GM12891 (cell line): Measurements from ENCODE around the gene RGS19. TPM values are rescaled to one million over a fixed set of nuclear protein-coding genes. Genes with fewer than 3 reads are reported as not detected.
"Not testable (repeated sequence)": the region's sequence is repeated elsewhere in the genome, so short reads cannot be mapped to it uniquely, and the experiment has no call there.

Experiments
- DNase-seq: peaks from one replicate; pipeline ENCODE4 v3.0.0; 2011; ENCODE audit warnings: low spot score; ENCODE audit not compliant: insufficient read length
- FAIRE-seq: peaks from 2 replicates; lab custom pipeline; 2011; peaks lifted over from hg19 to GRCh38; lab: Jason Lieb, UNC
- PAX5 ChIP-seq: IDR thresholded peaks from 2 replicates; pipeline ENCODE4 v1.6.1; 2011; ENCODE audit warnings: low read length, moderate library complexity, mild to moderate bottlenecking; ENCODE audit not compliant: insufficient read depth, severe bottlenecking
- POLR2A ChIP-seq: IDR thresholded peaks from 2 replicates; pipeline ENCODE4 v1.6.1; 2011; ENCODE audit warnings: low read depth, low read length, control low read depth
- POLR2AphosphoS5 ChIP-seq: IDR thresholded peaks from 2 replicates; pipeline ENCODE4 v1.6.1; 2011; ENCODE audit warnings: low read depth, low read length, control low read depth
- POU2F2 ChIP-seq: IDR thresholded peaks from 2 replicates; pipeline ENCODE4 v1.6.1; 2011; ENCODE audit warnings: low read depth, mild to moderate bottlenecking, control low read depth, low read length, moderate library complexity
- SPI1 ChIP-seq: IDR thresholded peaks from 2 replicates; pipeline ENCODE4 v1.6.1; 2011; ENCODE audit warnings: low read depth, low read length, control low read depth
- TAF1 ChIP-seq: IDR thresholded peaks from 2 replicates; pipeline ENCODE4 v1.6.1; 2011; ENCODE audit warnings: low read depth, low read length, control low read depth
- polyA plus RNA-seq: library from polyadenylated mRNA; unstranded; fragments of >200 nt; gene quantifications from one replicate; pipeline ENCODE4 v1.2.1, GENCODE V29; 2012; ENCODE audit warnings: low read depth, missing spikeins, inconsistent platforms; ENCODE audit not compliant: missing spikeins

The RGS19 gene
- polyA plus RNA-seq: 27.9 TPM

DNA sequence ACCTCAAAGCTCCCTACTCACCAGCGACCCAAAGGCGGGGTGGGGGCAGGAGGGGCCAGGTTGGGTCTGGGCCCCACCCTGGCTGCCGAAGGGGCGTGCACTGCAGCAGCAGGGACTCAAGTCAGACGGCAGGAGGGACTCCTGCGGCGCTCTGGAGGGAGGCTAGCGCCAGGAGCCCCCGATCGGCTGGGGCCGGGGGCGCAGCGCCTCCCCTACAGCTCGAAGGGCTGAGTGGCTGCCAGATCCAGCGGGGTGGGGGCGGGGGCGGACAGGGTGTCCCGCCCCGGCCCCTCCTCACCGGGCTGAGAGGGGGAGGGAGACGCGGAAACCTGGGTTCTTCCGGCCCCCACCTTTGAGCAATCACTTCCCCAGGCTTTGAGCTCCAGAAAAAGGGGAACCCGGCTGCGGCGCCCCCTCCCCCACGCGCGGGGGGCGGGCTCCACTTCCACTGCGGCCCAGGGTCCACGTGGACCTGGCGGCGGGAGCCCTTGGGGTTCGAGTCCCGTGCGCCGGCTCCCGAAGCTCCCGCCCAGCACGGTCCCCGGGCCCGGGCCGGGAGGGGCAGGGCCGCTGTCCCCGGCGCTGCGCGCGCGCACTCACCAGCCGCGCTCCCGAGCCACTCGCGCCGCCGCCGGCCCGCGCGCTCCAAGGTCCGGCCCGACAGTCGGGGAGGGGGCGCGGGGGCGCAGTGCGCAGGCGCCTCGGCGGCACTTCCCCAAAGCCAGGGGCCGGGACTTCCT is at the start of gene RGS19:
Gene RGS19 (minus strand): TSS at position 246 of the 740 bp plus-strand sequence. CDS start 2,632 bp downstream, outside the sequence.
- FAIRE-seq (peak; percentile 94), DNase-seq (peak; percentile 70)
- TF ChIP-seq TAF1 (no peak), SPI1 (peak; percentile 80), PAX5 (no peak)

GRCh38 chr20:64123517-64123916 is 44.2 kb upstream of the RGS19 start:
- DNase-seq, FAIRE-seq: not testable (repeated sequence)

- not testable (repeated sequence) for DNase-seq, FAIRE-seq
Measured at GRCh38 chr20:64122927-64123326, 43.6 kb upstream of the RGS19 start.

- FAIRE-seq (no peak), DNase-seq (no peak)
- TF ChIP-seq SPI1: no peak
- TF ChIP-seq POLR2A: no peak
- TF ChIP-seq PAX5: no peak
- TF ChIP-seq TAF1: no peak
- no peak for TF ChIP-seq POU2F2
- no peak for TF ChIP-seq POLR2AphosphoS5
Measured at GRCh38 chr20:64121586-64121985, 42.3 kb upstream of the RGS19 start.

GRCh38 chr20:64119681-64120341 is 40.5 kb upstream of the RGS19 start:
- FAIRE-seq: no peak
- DNase-seq: no peak
- TF ChIP-seq POU2F2 (no peak), SPI1 (no peak)

GRCh38 chr20:64119301-64119680 is 40.0 kb upstream of the RGS19 start:
- FAIRE-seq (no peak), DNase-seq (no peak)
- TF ChIP-seq POLR2AphosphoS5: no peak
- no peak for TF ChIP-seq POU2F2
- no peak for TF ChIP-seq TAF1
- TF ChIP-seq SPI1: no peak
- no peak for TF ChIP-seq POLR2A
- TF ChIP-seq PAX5: no peak

DNA sequence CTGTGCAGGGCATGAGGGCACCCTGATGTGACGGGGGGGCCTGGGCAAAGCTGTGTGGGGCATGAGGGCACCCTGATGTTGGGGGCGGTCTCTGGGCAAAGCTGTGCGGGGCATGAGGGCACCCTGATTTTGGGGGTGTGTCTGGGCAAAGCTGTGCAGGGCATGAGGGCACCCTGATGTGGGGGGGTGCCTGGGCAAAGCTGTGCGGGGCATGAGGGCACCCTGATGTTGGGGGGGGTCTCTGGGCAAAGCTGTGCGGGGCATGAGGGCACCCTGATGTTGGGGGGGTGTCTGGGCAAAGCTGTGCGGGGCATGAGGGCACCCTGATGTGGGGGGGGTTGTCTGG is 38.1 kb upstream of the RGS19 start:
- FAIRE-seq, DNase-seq: not testable (repeated sequence)

DNA sequence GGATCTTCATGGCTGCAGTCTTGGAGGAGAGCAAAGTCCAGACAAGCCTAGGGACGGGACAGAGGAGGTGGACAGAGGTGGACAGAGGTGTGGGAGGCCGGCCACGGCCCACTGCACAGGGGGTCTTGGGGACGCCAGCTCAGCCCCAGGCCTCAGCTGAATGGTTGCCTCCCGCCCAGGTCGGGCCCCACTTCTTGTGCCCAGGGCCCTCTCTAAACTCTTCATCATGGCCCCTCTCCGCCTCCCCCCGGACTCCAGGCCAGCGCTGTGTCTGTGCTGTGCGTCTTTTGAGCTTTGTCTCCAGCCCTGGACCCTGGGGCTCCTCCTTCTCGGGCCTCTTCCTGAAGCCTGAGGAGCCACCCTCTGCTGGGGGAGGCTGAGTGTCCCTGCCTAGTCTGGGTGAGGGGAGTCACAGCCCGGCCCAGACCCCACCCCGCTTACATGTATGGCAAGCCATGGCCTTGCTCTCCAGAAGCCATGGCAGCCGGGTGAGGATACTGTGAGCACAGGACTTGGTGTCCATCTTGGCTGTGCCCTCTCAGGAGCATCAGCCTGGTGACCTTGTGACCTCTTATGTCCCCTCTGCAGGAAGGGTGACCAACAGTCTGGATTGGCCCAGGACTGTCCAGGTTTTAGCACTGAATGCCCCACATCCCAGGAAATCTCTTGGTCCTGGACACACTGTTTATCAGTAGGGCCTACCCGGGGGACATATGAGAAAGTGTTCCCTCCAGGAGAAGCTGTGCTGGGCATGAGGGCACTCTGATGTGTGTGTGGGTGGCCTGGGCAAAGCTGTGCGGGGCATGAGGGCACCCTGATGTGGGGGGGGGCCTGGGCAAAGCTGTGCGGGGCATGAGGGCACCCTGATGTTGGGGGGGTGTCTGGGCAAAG is 37.5 kb upstream of the RGS19 start:
- DNase-seq (no peak), FAIRE-seq (no peak)
- no peak for TF ChIP-seq POLR2A
- TF ChIP-seq POU2F2: no peak
- no peak for TF ChIP-seq SPI1
- no peak for TF ChIP-seq TAF1
- TF ChIP-seq PAX5: no peak
- TF ChIP-seq POLR2AphosphoS5: no peak

DNA sequence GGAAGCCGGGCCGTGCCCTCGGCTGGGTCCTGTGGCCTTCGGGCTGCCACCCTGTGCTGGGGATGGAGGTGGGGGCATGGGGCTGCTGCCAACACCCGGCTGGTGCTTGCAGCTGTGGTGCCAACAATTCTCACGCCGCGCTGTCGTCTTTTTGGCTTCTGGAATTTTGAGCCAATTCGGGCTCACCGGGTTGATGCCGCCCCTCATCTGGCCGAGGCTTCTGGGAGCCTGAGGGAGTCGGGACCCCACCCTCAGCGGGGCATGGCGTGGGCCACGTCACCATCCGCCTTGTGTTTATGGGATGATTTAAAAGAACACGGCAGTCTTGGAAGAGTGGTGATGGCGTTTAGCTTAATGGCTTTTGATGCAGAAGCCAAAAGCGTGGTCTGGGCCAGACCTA is 36.7 kb upstream of the RGS19 start:
- TF ChIP-seq SPI1 (no peak), POU2F2 (no peak), POLR2A (no peak), POLR2AphosphoS5 (no peak), TAF1 (no peak), PAX5 (no peak)
- FAIRE-seq: no peak
- no peak for DNase-seq

GRCh38 chr20:64115171-64115911 is 36.0 kb upstream of the RGS19 start:
- TF ChIP-seq TAF1: no peak
- no peak for TF ChIP-seq POLR2AphosphoS5
- no peak for TF ChIP-seq POLR2A
- TF ChIP-seq PAX5: no peak
- TF ChIP-seq SPI1: no peak
- no peak for TF ChIP-seq POU2F2
- FAIRE-seq (no peak), DNase-seq (no peak)
